Body of pancreas (tissue), 4 donors: ENCODE measurements around the gene GREB1.

ENCODE experiments used
- CTCF ChIP-seq, 7 experiments: fragments of 450-650 bp in 4 of 7; fragments of 200-600 bp in 3 of 7; sonication (generic) in 3 of 7; IDR thresholded peaks; one replicate each; pipeline ENCODE4 v1.5.1; 2016 to 2019; ENCODE audit warnings: antibody characterized with exemption in 7 of 7
- POLR2A ChIP-seq, 3 donors: fragments of 450-650 bp; IDR thresholded peaks; one replicate each; pipeline ENCODE4 v1.6.1; 2016; ENCODE audit warnings: antibody characterized with exemption in 3 of 3, mild to moderate bottlenecking in 2 of 3

- TF ChIP-seq CTCF (IDR thresholded peaks at IDR 0.05) (no peak), POLR2A (IDR thresholded peaks at IDR 0.05) (no peak)
Measured at GRCh38 chr2:11676640-11677039, 142.8 kb downstream of the GREB1 start.
